ENCODE results near the gene TMC1.

- TF ChIP-seq CTCF (IDR thresholded peaks at IDR 0.05) (no peak), POLR2A (IDR thresholded peaks at IDR 0.05) (no peak)
Observed at GRCh38 chr9:72788966-72789735, 267.7 kb downstream of the TMC1 start.
